Left ventricle myocardium superior (tissue), 1 donor: ENCODE results near the gene RUNX3. TPM values are rescaled to one million over a fixed set of nuclear protein-coding genes. Genes with fewer than 3 reads are reported as not detected.
A peak's percentile ranks its signal among the peaks of the same experiment; 100 is the strongest.
"Not testable (repeated sequence)": the region's sequence is repeated elsewhere in the genome, so short reads cannot be mapped to it uniquely, and the experiment has no call there.

Source experiments
- ATAC-seq: fragments of 200-7000 bp; cut with Tn5 transposase; one replicate; pipeline ENCODE4 v1.9.1; 2020; ENCODE audit warnings: mild to moderate bottlenecking, moderate library complexity
- DNase-seq: peaks from one replicate; pipeline ENCODE4 v3.0.0-alpha.2; 2020
- intact Hi-C: fragments of 100-400 bp; cut with micrococcal nuclease; formaldehyde crosslinking; loops from one replicate; pipeline ENCODE4 v1.11.0; 2022
- long read RNA-seq: library from polyadenylated mRNA; unstranded; transcript quantifications from one replicate; pipeline ENCODE4 v2.0.0, GENCODE V29; 2021
- total RNA-seq: library from RNA; stranded (reverse); fragmentation: NEBNext Ultra II Directional; extraction: Animal tissue kit (Norgen Biotek cat#: 25700); gene quantifications from one replicate; pipeline ENCODE4 v1.2.1, GENCODE V29; 2021
- donor health status: DM: no; HTN: yes; CAD: no; lungs with severe emphysema.

The RUNX3 gene
- 0.89 TPM for total RNA-seq
- long read RNA-seq, partial matches to known transcripts = 0 of 1 reads
- long read RNA-seq, other reads (novel, unspliced or antisense) = 1 of 1 reads

- ATAC-seq (peak; percentile 71), DNase-seq (peak; percentile 81)
- intact Hi-C loops = no loop called here
These were observed at the start of gene RUNX3 for GRCh38 chr1:24930260-24931145. Gene RUNX3, minus strand, starts transcription at chr1:24930276. Its CDS starts 408 bp downstream, at chr1:24929868.

- intact Hi-C loops = not testable (repeated sequence)
These were observed 49.2 kb upstream of the RUNX3 start for GRCh38 chr1:24979232-24979631.

GRCh38 chr1:24978383-24979032 lies 48.4 kb upstream of the RUNX3 start:
- ATAC-seq (no peak), DNase-seq (no peak)
- intact Hi-C loops = no loop called here

More at GRCh38 chr1:24979232-24979631, 49.2 kb upstream of the RUNX3 start:
- not testable (repeated sequence) for DNase-seq, ATAC-seq

- ATAC-seq = no peak
These were observed 45.3 kb upstream of the RUNX3 start for GRCh38 chr1:24975391-24975790.

GRCh38 chr1:24973315-24973714 lies 43.2 kb upstream of the RUNX3 start:
- intact Hi-C loops = no loop called here
- DNase-seq = no peak

More at GRCh38 chr1:24975391-24975790, 45.3 kb upstream of the RUNX3 start:
- no peak for DNase-seq
- intact Hi-C loops = no loop called here

GRCh38 chr1:24972915-24973242 lies 42.8 kb upstream of the RUNX3 start:
- ATAC-seq = no peak
- DNase-seq = no peak
- intact Hi-C loops = no loop called here

More at GRCh38 chr1:24973315-24973714, 43.2 kb upstream of the RUNX3 start:
- no peak for ATAC-seq

GRCh38 chr1:24972221-24972914 lies 42.3 kb upstream of the RUNX3 start:
- intact Hi-C loops = no loop called here
- DNase-seq (no peak), ATAC-seq (no peak)

- ATAC-seq (no peak), DNase-seq (no peak)
- intact Hi-C loops = no loop called here
These were observed 41.1 kb upstream of the RUNX3 start for GRCh38 chr1:24970926-24971875.

GRCh38 chr1:24970399-24970753 lies 40.3 kb upstream of the RUNX3 start:
- no peak for ATAC-seq
- intact Hi-C loops = no loop called here
- no peak for DNase-seq

GRCh38 chr1:24969596-24970398 lies 39.7 kb upstream of the RUNX3 start:
- no peak for DNase-seq
- intact Hi-C loops = no loop called here
- ATAC-seq = no peak

- DNase-seq = no peak
- intact Hi-C loops = no loop called here
- no peak for ATAC-seq
These were observed 39.0 kb upstream of the RUNX3 start for GRCh38 chr1:24968941-24969585.

GRCh38 chr1:24967962-24968361 lies 37.9 kb upstream of the RUNX3 start:
- DNase-seq = no peak
- intact Hi-C loops = no loop called here
- ATAC-seq = no peak

- intact Hi-C loops = no loop called here
- no peak for ATAC-seq
- no peak for DNase-seq
These were observed 37.5 kb upstream of the RUNX3 start for GRCh38 chr1:24967555-24967954.

GRCh38 chr1:24966724-24967346 lies 36.8 kb upstream of the RUNX3 start:
- DNase-seq (no peak), ATAC-seq (no peak)
- intact Hi-C loops = no loop called here

GRCh38 chr1:24966121-24966723 lies 36.1 kb upstream of the RUNX3 start:
- ATAC-seq (no peak), DNase-seq (no peak)
- intact Hi-C loops = no loop called here

GRCh38 chr1:24965571-24965930 lies 35.5 kb upstream of the RUNX3 start:
- intact Hi-C loops = no loop called here
- DNase-seq (no peak), ATAC-seq (no peak)
